Fibroblast of the aortic adventitia (primary cell): Measurements from ENCODE around the gene MCRS1. TPM values are rescaled to one million over a fixed set of nuclear protein-coding genes. Genes with fewer than 3 reads are reported as not detected.

Experiments used
- DNase-seq: peaks from one replicate; pipeline ENCODE4 v3.0.0-alpha.2; 2010; ENCODE audit warnings: low read depth
- H3K4me3 ChIP-seq: 2 replicates; pipeline ENCODE4 v1.5.1; 2011; ENCODE audit warnings: low read depth, mild to moderate bottlenecking, control low read depth, low read length, moderate library complexity
- CTCF ChIP-seq: IDR thresholded peaks from 2 replicates; pipeline ENCODE4 v1.5.1; 2011; ENCODE audit warnings: mild to moderate bottlenecking, low read length, control low read depth, inconsistent platforms; ENCODE audit not compliant: insufficient read depth
- total RNA-seq: library from RNA; depleted of rRNA; stranded (reverse); fragments of >200 nt; gene quantifications from 2 replicates; pipeline ENCODE4 v1.2.3, GENCODE V29; 2012; ENCODE audit warnings: low replicate concordance

MCRS1 gene
- total RNA-seq, 1 donor = 45.5 TPM

- no peak overlapping the region for H3K4me3 ChIP-seq
- TF ChIP-seq CTCF = no peak
- no peak for DNase-seq
Measured at GRCh38 chr12:49541140-49541861, 26.6 kb downstream of the MCRS1 start.

- DNase-seq = no peak
- TF ChIP-seq CTCF = no peak
- H3K4me3 ChIP-seq = no peak overlapping the region
Measured at GRCh38 chr12:49540229-49541139, 27.5 kb downstream of the MCRS1 start.

- no peak overlapping the region for H3K4me3 ChIP-seq
- no peak for TF ChIP-seq CTCF
- no peak for DNase-seq
Measured at GRCh38 chr12:49539406-49540228, 28.3 kb downstream of the MCRS1 start.

- no peak for TF ChIP-seq CTCF
- peak within 1 kb of the TSS; percentile 51 for H3K4me3 ChIP-seq
- DNase-seq = peak; percentile 55
Measured at GRCh38 chr12:49538510-49539403, 29.2 kb downstream of the MCRS1 start, which contains the start of gene KCNH3. TSS of gene KCNH3 (plus strand) at chr12:49539030. CDS start at chr12:49539417, 387 bp downstream.

- no peak for TF ChIP-seq CTCF
- peak overlapping the region; percentile 51 for H3K4me3 ChIP-seq
- no peak for DNase-seq
Measured at GRCh38 chr12:49537752-49538509, 30.0 kb downstream of the MCRS1 start.
